ENCODE measurements around the gene USP15.
"Not testable (repeated sequence)": the region's sequence is repeated elsewhere in the genome, so short reads cannot be mapped to it uniquely, and the experiment has no call there.

USP15 gene

GRCh38 chr12:62379026-62379722, 119.0 kb downstream of the USP15 start:
- DNase-seq = no peak

GRCh38 chr12:62379723-62380045, 119.5 kb downstream of the USP15 start:
- DNase-seq = no peak

GRCh38 chr12:62382526-62382925, 122.3 kb downstream of the USP15 start:
- DNase-seq = no peak

GRCh38 chr12:62396750-62397149, 136.5 kb downstream of the USP15 start:
- DNase-seq = no peak

- DNase-seq = no peak
These were observed 139.9 kb downstream of the USP15 start for GRCh38 chr12:62400135-62400534.

- DNase-seq = no peak
These were observed 141.4 kb downstream of the USP15 start for GRCh38 chr12:62401631-62402030.

- DNase-seq = no peak
These were observed 142.8 kb downstream of the USP15 start for GRCh38 chr12:62403031-62403430.

GRCh38 chr12:62407587-62407986, 147.4 kb downstream of the USP15 start:
- no peak for DNase-seq

- DNase-seq = no peak
These were observed 148.9 kb downstream of the USP15 start for GRCh38 chr12:62409068-62409467.

GRCh38 chr12:62414180-62414579, 154.0 kb downstream of the USP15 start:
- DNase-seq = no peak

GRCh38 chr12:62426089-62426488, 165.9 kb downstream of the USP15 start:
- no peak for DNase-seq

GRCh38 chr12:62429457-62429856, 169.3 kb downstream of the USP15 start:
- no peak for DNase-seq

- DNase-seq = no peak
These were observed 174.5 kb downstream of the USP15 start for GRCh38 chr12:62434494-62435302.

- peak; percentile 20 for DNase-seq
These were observed 175.3 kb downstream of the USP15 start for GRCh38 chr12:62435303-62436163.

- no peak for DNase-seq
These were observed 175.9 kb downstream of the USP15 start for GRCh38 chr12:62436164-62436503.

- DNase-seq = no peak
These were observed 178.0 kb downstream of the USP15 start for GRCh38 chr12:62438098-62438692.

GRCh38 chr12:62446754-62447452, 186.7 kb downstream of the USP15 start:
- no peak for DNase-seq

GRCh38 chr12:62448436-62448835, 188.2 kb downstream of the USP15 start:
- no peak for DNase-seq

GRCh38 chr12:62455429-62455828, 195.2 kb downstream of the USP15 start:
- DNase-seq = not testable (repeated sequence)

- no peak for DNase-seq
These were observed 198.4 kb downstream of the USP15 start for GRCh38 chr12:62458626-62459025.

GRCh38 chr12:62459976-62460375, 199.8 kb downstream of the USP15 start:
- no peak for DNase-seq

- not testable (repeated sequence) for DNase-seq
These were observed 201.1 kb downstream of the USP15 start for GRCh38 chr12:62461171-62461837.

All from DMS 273 treated with DMSO at 0.1 percent for 48 hours (cell line).